Colonic mucosa (tissue), 4 donors: ENCODE data around the gene PPTC7. TPM values are rescaled to one million over a fixed set of nuclear protein-coding genes. Genes with fewer than 3 reads are reported as not detected.
A peak's percentile ranks its signal among the peaks of the same experiment; 100 is the strongest.
"Not testable (repeated sequence)": the region's sequence is repeated elsewhere in the genome, so short reads cannot be mapped to it uniquely, and the experiment has no call there.

ENCODE experiments used
- DNase-seq: peaks from one replicate; pipeline ENCODE4 v3.0.0-alpha.2; 2020
- H3K27ac ChIP-seq: fragments of 200-600 bp; one replicate; pipeline ENCODE4 v1.8.0; 2021
- H3K27me3 ChIP-seq: fragments of 200-600 bp; one replicate; pipeline ENCODE4 v1.8.0; 2021
- H3K36me3 ChIP-seq: fragments of 200-600 bp; one replicate; pipeline ENCODE4 v1.8.0; 2021
- H3K4me1 ChIP-seq: fragments of 200-600 bp; one replicate; pipeline ENCODE4 v1.8.0; 2021; ENCODE audit warnings: mild to moderate bottlenecking
- H3K4me3 ChIP-seq: fragments of 200-600 bp; one replicate; pipeline ENCODE4 v1.8.0; 2021
- H3K9ac ChIP-seq, 2 donors: one replicate each; pipeline ENCODE4 v1.7.0; 2013; ENCODE audit warnings: control low read depth in 2 of 2, low read depth in 2 of 2, low read length in 2 of 2
- H3K9me3 ChIP-seq: fragments of 200-600 bp; one replicate; pipeline ENCODE4 v1.8.0; 2021
- intact Hi-C: fragments of 100-400 bp; cut with DNase I; formaldehyde crosslinking; loops from one replicate; pipeline ENCODE4 v1.14.1; 2022
- total RNA-seq, 2 donors: library from RNA; stranded (reverse); fragmentation: NEBNext Ultra II Directional in 1 of 2; extraction: Animal tissue kit (Norgen Biotek cat#: 25700) in 1 of 2; gene quantifications; one replicate each; pipeline ENCODE4 v1.2.1, GENCODE V29; 2021
- TF ChIP-seq, protein P1 (sequence below): fragments of 200-600 bp; IDR thresholded peaks from one replicate; pipeline ENCODE4 v1.8.0; 2022; ENCODE audit warnings: antibody characterized with exemption, mild to moderate bottlenecking
- donor health status: healthy.
- donor health status: DM: no; HTN: no; CAD: no.
- donor health status: DM: no; HTN: no; CAD: no.

PPTC7 gene
- total RNA-seq, 2 donors from 2014 or later, result 25.7 to 34.9 TPM

DNA sequence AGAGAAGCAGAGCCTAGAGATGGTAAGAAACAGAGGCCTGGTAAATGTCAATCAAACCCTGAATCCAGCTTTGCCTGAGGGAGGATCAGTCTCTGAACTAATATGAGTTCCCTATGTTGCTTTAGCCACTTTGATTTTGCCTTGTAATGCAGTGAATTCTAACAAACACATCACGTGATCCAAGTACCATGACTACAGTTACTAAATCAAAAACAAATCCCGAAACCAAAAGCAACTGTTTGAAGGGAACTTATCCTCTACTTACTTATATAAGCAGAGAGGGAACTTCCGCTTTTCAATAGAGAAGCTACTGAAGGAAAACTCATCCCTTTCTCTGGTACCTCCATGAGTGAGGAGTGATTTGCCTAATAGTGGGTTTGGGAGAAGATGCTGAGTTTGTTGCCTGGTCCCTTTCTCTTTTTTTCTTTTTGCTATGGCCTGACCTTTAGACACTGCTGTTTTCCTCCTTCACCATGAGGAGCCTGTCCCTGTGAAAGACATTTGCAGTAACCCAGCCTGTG, 7.7 kb upstream of the PPTC7 start:
- intact Hi-C loops, result no loop called here
- Histone ChIP-seq H3K9ac (peak overlapping the region in 1 of 2 donors; percentile 49), H3K9me3 (no peaks in the 10 kb centered on the region)

DNA sequence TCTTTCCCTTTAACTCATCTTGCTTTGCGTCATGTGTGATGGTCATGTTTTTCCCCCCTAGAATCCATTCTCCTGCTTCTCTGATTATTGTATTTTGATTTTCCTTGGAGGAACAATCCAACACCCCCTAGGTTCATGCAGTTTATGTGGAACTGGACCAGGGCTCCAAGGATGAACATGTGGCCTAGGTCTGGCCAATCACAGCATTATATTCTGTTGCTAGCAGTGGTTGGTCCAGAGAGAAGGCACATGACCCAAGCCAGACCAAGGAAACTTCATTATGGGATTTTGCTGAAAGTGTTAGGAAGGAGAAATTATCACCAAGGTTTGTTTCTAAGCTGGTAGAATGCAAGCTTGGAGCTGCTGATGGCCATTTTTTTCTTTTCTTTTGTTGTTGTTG, 6.9 kb upstream of the PPTC7 start:
- TF ChIP-seq, protein P1, sequence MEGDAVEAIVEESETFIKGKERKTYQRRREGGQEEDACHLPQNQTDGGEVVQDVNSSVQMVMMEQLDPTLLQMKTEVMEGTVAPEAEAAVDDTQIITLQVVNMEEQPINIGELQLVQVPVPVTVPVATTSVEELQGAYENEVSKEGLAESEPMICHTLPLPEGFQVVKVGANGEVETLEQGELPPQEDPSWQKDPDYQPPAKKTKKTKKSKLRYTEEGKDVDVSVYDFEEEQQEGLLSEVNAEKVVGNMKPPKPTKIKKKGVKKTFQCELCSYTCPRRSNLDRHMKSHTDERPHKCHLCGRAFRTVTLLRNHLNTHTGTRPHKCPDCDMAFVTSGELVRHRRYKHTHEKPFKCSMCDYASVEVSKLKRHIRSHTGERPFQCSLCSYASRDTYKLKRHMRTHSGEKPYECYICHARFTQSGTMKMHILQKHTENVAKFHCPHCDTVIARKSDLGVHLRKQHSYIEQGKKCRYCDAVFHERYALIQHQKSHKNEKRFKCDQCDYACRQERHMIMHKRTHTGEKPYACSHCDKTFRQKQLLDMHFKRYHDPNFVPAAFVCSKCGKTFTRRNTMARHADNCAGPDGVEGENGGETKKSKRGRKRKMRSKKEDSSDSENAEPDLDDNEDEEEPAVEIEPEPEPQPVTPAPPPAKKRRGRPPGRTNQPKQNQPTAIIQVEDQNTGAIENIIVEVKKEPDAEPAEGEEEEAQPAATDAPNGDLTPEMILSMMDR, result no peak
- no peak for DNase-seq
- Histone ChIP-seq H3K27me3 (no peaks in the 10 kb centered on the region), H3K4me1 (no peaks in the 10 kb centered on the region), H3K36me3 (no peaks in the 10 kb centered on the region), H3K27ac (no peak overlapping the region), H3K4me3 (no peak overlapping the region), H3K9me3 (no peaks in the 10 kb centered on the region), H3K9ac (no peak overlapping the region)
- intact Hi-C loops, result no loop called here

More for the DNA sequence above, 7.7 kb upstream of the PPTC7 start:
- Histone ChIP-seq H3K36me3 (no peaks in the 10 kb centered on the region), H3K27me3 (no peaks in the 10 kb centered on the region), H3K4me1 (no peaks in the 10 kb centered on the region), H3K27ac (peak overlapping the region; percentile 71), H3K4me3 (no peak overlapping the region)
- no peak for DNase-seq
- TF ChIP-seq, protein P1, result no peak

DNA sequence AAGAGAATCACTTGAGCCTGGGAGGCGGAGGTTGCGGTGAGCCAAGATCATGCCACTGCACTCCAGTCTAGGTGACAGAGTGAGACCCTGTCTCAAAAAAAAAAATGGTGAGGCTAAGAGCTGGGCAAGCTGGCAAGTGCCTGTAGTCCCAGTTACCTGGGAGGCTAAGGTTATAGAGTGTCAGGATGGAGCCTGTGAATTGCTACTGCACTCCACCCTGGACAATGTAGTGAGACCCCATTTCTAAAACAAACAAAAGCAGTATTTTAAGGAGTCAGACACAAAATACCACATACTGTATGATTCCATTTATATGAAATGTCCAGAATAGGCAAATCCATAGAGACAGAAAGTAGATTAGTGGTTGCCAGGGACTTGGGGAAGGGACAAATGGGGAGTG, 4.0 kb upstream of the PPTC7 start:
- H3K27ac ChIP-seq, H3K27me3 ChIP-seq, H3K4me3 ChIP-seq, DNase-seq, H3K4me1 ChIP-seq, H3K36me3 ChIP-seq, H3K9ac ChIP-seq, H3K9me3 ChIP-seq, intact Hi-C loops: not testable (repeated sequence)

DNA sequence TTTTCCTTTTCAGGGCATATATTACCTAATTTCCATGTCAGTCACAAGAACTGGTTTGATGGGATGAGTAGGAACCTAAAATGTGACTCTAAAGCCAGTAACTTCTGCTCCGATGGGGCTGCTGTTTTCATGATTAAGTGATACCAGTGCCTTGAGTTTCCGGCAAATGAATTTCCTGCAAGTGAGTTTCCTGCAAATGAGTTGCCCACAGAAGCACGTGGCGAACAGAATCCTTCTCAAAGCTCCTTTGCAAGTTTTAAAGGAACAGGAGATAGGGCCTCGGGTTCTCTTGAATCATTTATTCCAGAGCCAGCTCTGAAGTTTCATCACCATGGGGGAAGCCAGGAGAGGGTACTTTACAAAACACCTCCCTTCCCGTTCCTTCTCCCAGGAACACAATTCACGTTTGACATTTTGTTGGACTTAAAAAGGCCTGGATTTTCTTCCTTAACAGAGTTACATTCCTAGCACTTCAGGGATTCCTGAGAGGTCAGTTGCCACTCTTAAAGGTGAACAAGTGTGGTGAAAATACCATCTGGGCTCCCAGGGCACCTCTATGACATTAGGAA, 2.2 kb upstream of the PPTC7 start:
- TF ChIP-seq, protein P1, result no peak
- Histone ChIP-seq H3K4me3 (no peak overlapping the region), H3K36me3 (no peaks in the 10 kb centered on the region), H3K9me3 (no peaks in the 10 kb centered on the region), H3K9ac (no peak overlapping the region), H3K4me1 (no peaks in the 10 kb centered on the region), H3K27me3 (no peaks in the 10 kb centered on the region), H3K27ac (peak overlapping the region; percentile 2)
- intact Hi-C loops, result no loop called here
- DNase-seq, result no peak

DNA sequence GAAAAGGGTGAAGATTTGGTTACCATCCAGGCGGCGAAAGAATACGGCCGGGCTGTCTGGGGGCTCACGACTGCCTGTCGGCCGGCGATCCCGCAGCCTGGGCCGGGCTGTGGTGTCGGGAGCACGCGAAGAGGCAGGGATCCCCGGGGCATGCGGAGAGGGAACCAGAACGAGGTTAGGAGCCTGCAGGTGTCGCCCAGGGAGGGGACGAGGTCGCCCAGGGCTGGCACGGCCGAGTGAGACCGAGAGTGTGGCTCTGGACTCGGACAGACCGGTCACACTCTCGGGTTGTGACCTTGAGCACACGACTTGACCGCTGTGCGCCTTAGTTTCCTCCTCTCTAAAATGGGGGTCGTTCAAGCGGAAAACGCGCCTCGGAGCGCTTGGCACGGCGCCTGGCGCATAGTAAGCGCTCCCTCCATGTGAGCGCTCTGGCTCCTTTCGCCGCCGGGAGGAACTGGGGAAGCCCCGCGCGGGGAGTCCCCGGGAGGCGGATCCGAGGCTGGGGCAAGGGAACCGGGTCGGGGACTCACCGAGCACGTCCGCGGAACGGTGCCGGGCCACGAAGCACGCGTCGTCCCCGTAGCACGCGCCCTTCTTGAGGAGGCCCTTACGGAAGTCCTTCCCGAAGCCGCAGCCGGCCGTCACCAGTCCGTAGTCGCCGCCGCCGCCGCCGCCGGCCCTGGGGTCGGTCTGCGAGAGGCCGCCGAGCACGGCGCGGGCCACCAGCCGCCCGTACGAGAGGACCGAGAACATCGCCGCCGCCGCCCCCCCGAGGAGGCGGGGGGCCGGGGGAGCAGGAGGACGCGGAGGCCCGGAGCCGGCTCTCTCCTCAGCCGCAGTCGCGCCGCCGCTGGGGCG, 612 bp downstream of the PPTC7 start:
- TF ChIP-seq, protein P1, result no peak
- H3K9me3 ChIP-seq, result no peaks in the 10 kb centered on the region
- H3K4me1 ChIP-seq, result peaks cover 3% of the 10 kb centered on the region
- H3K4me3 ChIP-seq, result peak overlapping the region; percentile 84
- DNase-seq, result peak; percentile 73
- peak overlapping the region; percentile 94 to 98 for H3K9ac ChIP-seq
- no peaks in the 10 kb centered on the region for H3K27me3 ChIP-seq
- no peaks in the 10 kb centered on the region for H3K36me3 ChIP-seq
- H3K27ac ChIP-seq, result peak overlapping the region; percentile 75
- intact Hi-C loops, result no loop called here

DNA sequence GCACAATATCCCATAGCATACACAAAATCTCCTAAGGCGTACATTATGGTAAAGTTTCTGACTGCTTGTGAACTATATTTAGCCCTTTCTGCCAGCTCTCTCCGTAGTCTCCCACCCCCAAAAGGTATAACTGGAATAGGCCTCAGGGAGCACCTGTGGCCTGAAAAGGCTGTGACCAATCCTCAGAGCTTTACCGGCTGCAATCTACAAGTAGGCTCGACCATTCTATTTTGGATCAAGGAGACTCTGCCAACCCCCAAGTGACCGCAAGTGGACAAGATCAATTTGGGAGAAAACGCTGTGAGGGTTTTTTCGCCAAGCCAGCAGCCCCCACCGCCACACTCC, 1.2 kb downstream of the PPTC7 start:
- intact Hi-C loops, result no loop called here
- peak overlapping the region; percentile 84 for H3K4me3 ChIP-seq
- H3K9me3 ChIP-seq, result no peaks in the 10 kb centered on the region
- peak; percentile 65 for DNase-seq
- TF ChIP-seq, protein P1, result no peak
- H3K9ac ChIP-seq, result peak overlapping the region; percentile 94 to 98
- no peaks in the 10 kb centered on the region for H3K27me3 ChIP-seq
- H3K27ac ChIP-seq, result peak overlapping the region; percentile 75
- H3K4me1 ChIP-seq, result peaks cover 3% of the 10 kb centered on the region
- H3K36me3 ChIP-seq, result no peaks in the 10 kb centered on the region
